COR-L47 (cell line): ENCODE results near the gene ELOVL5.
"Not testable (repeated sequence)": the region's sequence is repeated elsewhere in the genome, so short reads cannot be mapped to it uniquely, and the experiment has no call there.

Experiments used
- DNase-seq: peaks from one replicate; lab custom pipeline; 2025; lab: John Stamatoyannopoulos, UW

The ELOVL5 gene

GRCh38 chr6:53359095-53359842 is 10.5 kb upstream of the ELOVL5 start:
- DNase-seq = peak; percentile 90

- no peak for DNase-seq
Observed at GRCh38 chr6:53358440-53359094, 9.8 kb upstream of the ELOVL5 start.

GRCh38 chr6:53357576-53358360 is 9.0 kb upstream of the ELOVL5 start:
- no peak for DNase-seq

- no peak for DNase-seq
Observed at GRCh38 chr6:53353624-53354023, 4.9 kb upstream of the ELOVL5 start.

- DNase-seq = no peak
Observed at GRCh38 chr6:53352360-53352759, 3.6 kb upstream of the ELOVL5 start.

GRCh38 chr6:53349209-53349693 is 501 bp upstream of the ELOVL5 start:
- DNase-seq = no peak

GRCh38 chr6:53347921-53348370 is 804 bp downstream of the ELOVL5 start:
- DNase-seq = peak; percentile 58

- DNase-seq = no peak
Observed at GRCh38 chr6:53347250-53347920, 1.4 kb downstream of the ELOVL5 start.

GRCh38 chr6:53346049-53346448 is 2.7 kb downstream of the ELOVL5 start:
- not testable (repeated sequence) for DNase-seq

GRCh38 chr6:53344969-53345368 is 3.8 kb downstream of the ELOVL5 start:
- DNase-seq = no peak

- no peak for DNase-seq
Observed at GRCh38 chr6:53343092-53343491, 5.7 kb downstream of the ELOVL5 start.

GRCh38 chr6:53342217-53342616 is 6.5 kb downstream of the ELOVL5 start:
- no peak for DNase-seq

- no peak for DNase-seq
Observed at GRCh38 chr6:53340536-53340935, 8.2 kb downstream of the ELOVL5 start.

- no peak for DNase-seq
Observed at GRCh38 chr6:53339424-53339823, 9.3 kb downstream of the ELOVL5 start.

GRCh38 chr6:53338304-53338703 is 10.4 kb downstream of the ELOVL5 start:
- DNase-seq = no peak

- no peak for DNase-seq
Observed at GRCh38 chr6:53336070-53336469, 12.7 kb downstream of the ELOVL5 start.

GRCh38 chr6:53335224-53335994 is 13.3 kb downstream of the ELOVL5 start:
- DNase-seq = no peak

- DNase-seq = no peak
Observed at GRCh38 chr6:53333439-53334408, 15.0 kb downstream of the ELOVL5 start.

GRCh38 chr6:53331678-53332077 is 17.1 kb downstream of the ELOVL5 start:
- DNase-seq = no peak

GRCh38 chr6:53330137-53330536 is 18.6 kb downstream of the ELOVL5 start:
- no peak for DNase-seq
